Measurements from ENCODE around the gene AKR1C3. TPM values are rescaled to one million over a fixed set of nuclear protein-coding genes. Genes with fewer than 3 reads are reported as not detected.

Gene AKR1C3
- total RNA-seq, 1 experiment from 2014 or later, result 3.0 TPM

GRCh38 chr10:5089865-5090264 lies 4.3 kb upstream of the AKR1C3 start:
- ChIA-PET CTCF (no interaction called here), RAD21 (ENCODE audit: low non-redundant PET in 1 of 2, low total read pairs in 2 of 2, uncharacterized antibody in 2 of 2, unreplicated experiment in 2 of 2) (no interaction called here), POLR2A (no interaction called here)
- Histone ChIP-seq H3K27ac (ENCODE audit: low read depth, low read length) (no peak overlapping the region), H4K20me1 (ENCODE audit: insufficient read depth) (no peaks in the 10 kb centered on the region), H3K27me3 (ENCODE audit: insufficient read depth, low read length) (no peaks in the 10 kb centered on the region), H3K9ac (ENCODE audit: low read length) (no peak overlapping the region), H3K4me1 (ENCODE audit: control insufficient read depth in 1 of 2, insufficient read depth in 2 of 2, low read length in 2 of 2) (no peaks in the 10 kb centered on the region; a peak in 1 of 4 replicates), H3K4me3 (replicated peaks in 1 of 2; ENCODE audit: low read depth in 1 of 2, low read length in 2 of 2) (no peak overlapping the region), H3K79me2 (ENCODE audit: insufficient read depth, low read length) (no peaks in the 10 kb centered on the region), H3K9me3 (ENCODE audit: control insufficient read depth in 1 of 2, insufficient read depth in 1 of 2, low read depth in 1 of 2, low read length in 2 of 2) (no peaks in the 10 kb centered on the region), H3K4me2 (ENCODE audit: low read length) (no peak overlapping the region), H3K9me2 (ENCODE audit: insufficient read depth) (no peaks in the 10 kb centered on the region), H3K36me3 (ENCODE audit: control insufficient read depth in 1 of 2, insufficient read depth in 2 of 2, low read length in 2 of 2) (no peaks in the 10 kb centered on the region), H2AFZ (ENCODE audit: low read depth, low read length, poor library complexity, severe bottlenecking) (no peak overlapping the region)
- peak; percentile 34 for DNase-seq (ENCODE audit: low read depth, low spot score)
- no TSS peak for BruUV-seq (replicated peaks)
- intact Hi-C loops (cut with micrococcal nuclease), result loop anchor here (5.0 kb wide), 1 partner anchor 192 kb away; no protein-coding TSS in a partner anchor
- peak; percentile 84 for ATAC-seq
- TF ChIP-seq ATF3 (IDR thresholded peaks at IDR 0.05) (no peak), ZFX (IDR thresholded peaks at IDR 0.05) (no peak), RAD21 (IDR thresholded peaks at IDR 0.05; ENCODE audit: low read depth) (peak; percentile 30; the same call in 1 of the 2 replicates), EGR1 (IDR thresholded peaks at IDR 0.05; ENCODE audit: low read depth) (no peak), CEBPB (IDR thresholded peaks at IDR 0.05; ENCODE audit: low read depth) (no peak), JUND (IDR thresholded peaks at IDR 0.05) (no peak), FOSL1 (IDR thresholded peaks at IDR 0.05; ENCODE audit: low read depth) (no peak), POLR2A (IDR thresholded peaks at IDR 0.05; ENCODE audit: borderline replicate concordance, extremely low read depth, insufficient read depth, insufficient read length) (no peak), ELF1 (IDR thresholded peaks at IDR 0.05; ENCODE audit: borderline replicate concordance, low read depth) (no peak), EZH2 (IDR thresholded peaks at IDR 0.05) (no peak), POLR2AphosphoS5 (IDR thresholded peaks at IDR 0.05; ENCODE audit: low read depth, low read length) (no peak), YY1 (IDR thresholded peaks at IDR 0.05; ENCODE audit: extremely low read depth, insufficient replicate concordance, low read depth, low read length) (no peak), SIN3A (IDR thresholded peaks at IDR 0.05; ENCODE audit: low read depth) (no peak), EZH2phosphoT487 (IDR thresholded peaks at IDR 0.05; ENCODE audit: borderline replicate concordance) (no peak), ZBTB33 (IDR thresholded peaks at IDR 0.05; ENCODE audit: extremely low read depth, insufficient replicate concordance, low read length) (no peak), CTCF (IDR thresholded peaks at IDR 0.05 in 2 of 3, conservative IDR thresholded peaks at IDR 0.05 in 1 of 3; ENCODE audit: borderline replicate concordance in 1 of 3, insufficient read depth in 1 of 3, low read depth in 2 of 3, low read length in 2 of 3) (peak; percentile 19 to 60 (median 60); a peak in 4 of 6 replicates), SP1 (IDR thresholded peaks at IDR 0.05; ENCODE audit: low read depth) (no peak), SRF (IDR thresholded peaks at IDR 0.05; ENCODE audit: low read depth) (no peak)
